Middle frontal gyrus (tissue), 1 donor: ENCODE results near the gene PDE4B.
"Not testable (repeated sequence)": the region's sequence is repeated elsewhere in the genome, so short reads cannot be mapped to it uniquely, and the experiment has no call there.

ENCODE experiments used
- DNase-seq: peaks from one replicate; pipeline ENCODE4 v3.0.0-alpha.2; 2015; ENCODE audit warnings: low spot score; ENCODE audit errors: extremely low spot score

PDE4B gene

GRCh38 chr1:66412704-66413103, 620.0 kb downstream of the PDE4B start:
- DNase-seq: no peak

- no peak for DNase-seq
Measured at GRCh38 chr1:66413136-66413837, 620.6 kb downstream of the PDE4B start.

GRCh38 chr1:66413838-66414175, 621.1 kb downstream of the PDE4B start:
- DNase-seq: no peak

- DNase-seq: no peak
Measured at GRCh38 chr1:66415281-66415680, 622.6 kb downstream of the PDE4B start.

- no peak for DNase-seq
Measured at GRCh38 chr1:66415866-66416265, 623.2 kb downstream of the PDE4B start.

GRCh38 chr1:66416295-66416694, 623.6 kb downstream of the PDE4B start:
- DNase-seq: no peak

- no peak for DNase-seq
Measured at GRCh38 chr1:66418021-66418420, 625.3 kb downstream of the PDE4B start.

GRCh38 chr1:66420171-66420570, 627.5 kb downstream of the PDE4B start:
- not testable (repeated sequence) for DNase-seq

- not testable (repeated sequence) for DNase-seq
Measured at GRCh38 chr1:66420906-66421305, 628.2 kb downstream of the PDE4B start.

- DNase-seq: no peak
Measured at GRCh38 chr1:66422804-66423203, 630.1 kb downstream of the PDE4B start.
